Urothelium cell line (cell line): Measurements from ENCODE around the gene CHADL.
"Not testable (repeated sequence)": the region's sequence is repeated elsewhere in the genome, so short reads cannot be mapped to it uniquely, and the experiment has no call there.

Source experiments
- DNase-seq: peaks from one replicate; pipeline ENCODE4 v3.0.0; 2011; ENCODE audit warnings: low spot score, mixed read lengths
- FAIRE-seq: peaks from 2 replicates; lab custom pipeline; 2011; peaks lifted over from hg19 to GRCh38; lab: Jason Lieb, UNC

CHADL gene

GRCh38 chr22:41197038-41197972 lies 43.4 kb downstream of the CHADL start:
- FAIRE-seq (peak; percentile 94), DNase-seq (peak; percentile 98)

- no peak for DNase-seq
- no peak for FAIRE-seq
Measured at GRCh38 chr22:41193829-41194228, 46.9 kb downstream of the CHADL start.

GRCh38 chr22:41191467-41191866 lies 49.3 kb downstream of the CHADL start:
- DNase-seq: no peak
- FAIRE-seq: no peak

- FAIRE-seq: no peak
- no peak for DNase-seq
Measured at GRCh38 chr22:41184679-41185078, 56.1 kb downstream of the CHADL start.

DNA sequence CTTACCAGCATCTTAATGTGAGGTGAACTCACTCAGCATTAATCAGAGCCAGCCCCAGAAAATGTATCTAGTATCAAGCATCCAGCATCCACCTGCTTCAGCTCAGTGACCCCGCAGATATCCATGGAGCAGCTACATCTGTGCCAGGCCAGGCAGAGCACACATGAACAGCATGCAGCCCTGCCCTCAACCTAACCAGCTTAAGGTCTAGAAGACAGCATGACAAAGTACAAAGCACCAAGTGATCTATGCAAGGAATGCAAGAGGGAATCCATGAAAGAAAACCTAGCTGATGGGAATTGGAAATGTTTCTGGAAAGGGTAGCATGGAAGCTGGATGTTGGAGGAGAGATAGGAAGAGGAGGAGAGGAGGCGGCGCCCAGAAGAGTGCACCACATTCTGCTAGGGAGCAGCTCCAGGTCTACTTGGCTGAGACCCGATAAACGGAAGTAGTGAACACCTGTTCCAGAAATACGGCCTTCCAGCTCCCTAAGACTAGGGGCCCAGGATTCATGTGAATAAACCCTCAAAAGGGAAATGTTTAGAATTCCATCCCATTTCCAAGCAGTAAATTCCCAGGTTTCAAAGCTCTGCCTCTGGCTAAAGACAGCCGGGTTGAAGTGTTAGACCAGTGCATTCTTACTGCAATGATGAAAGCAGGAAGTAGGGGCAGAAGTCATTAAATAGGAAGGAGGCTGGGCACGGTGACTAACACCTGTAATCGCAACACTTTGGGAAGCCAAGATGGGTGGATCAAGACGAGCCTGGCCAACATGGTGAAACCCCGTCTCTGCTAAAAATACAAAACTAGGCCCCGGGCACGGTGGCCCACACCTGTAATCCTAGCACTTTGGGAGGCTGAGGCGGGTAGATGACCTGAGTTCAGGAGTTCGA lies 59.1 kb downstream of the CHADL start:
- no peak for DNase-seq

GRCh38 chr22:41180926-41181325 lies 59.8 kb downstream of the CHADL start:
- FAIRE-seq (no peak), DNase-seq (no peak)

More for the DNA sequence above, 59.1 kb downstream of the CHADL start:
- peak; percentile 70 for FAIRE-seq

DNA sequence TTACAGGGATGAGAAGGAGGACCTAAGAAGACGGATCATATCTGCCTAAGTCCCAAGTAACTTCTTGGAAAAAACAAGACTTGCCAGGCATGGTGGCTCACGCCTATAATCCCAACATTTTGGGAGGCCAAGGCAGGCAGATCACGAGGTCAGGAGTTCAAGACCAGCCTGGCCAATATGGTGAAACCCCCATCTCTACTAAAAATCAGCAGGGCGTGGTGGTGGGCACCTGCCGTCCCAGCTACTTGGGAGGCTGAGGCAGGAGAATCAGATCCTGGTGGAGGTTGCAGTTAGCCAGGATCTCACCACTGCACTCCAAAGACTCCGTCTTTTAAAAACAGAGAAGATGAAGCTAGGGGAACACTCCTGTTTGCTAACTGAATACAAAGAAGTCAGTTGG lies 60.4 kb downstream of the CHADL start:
- FAIRE-seq: peak; percentile 74
- DNase-seq: not testable (repeated sequence)
